Measurements from ENCODE around the gene KCNK5.

The KCNK5 gene

DNA sequence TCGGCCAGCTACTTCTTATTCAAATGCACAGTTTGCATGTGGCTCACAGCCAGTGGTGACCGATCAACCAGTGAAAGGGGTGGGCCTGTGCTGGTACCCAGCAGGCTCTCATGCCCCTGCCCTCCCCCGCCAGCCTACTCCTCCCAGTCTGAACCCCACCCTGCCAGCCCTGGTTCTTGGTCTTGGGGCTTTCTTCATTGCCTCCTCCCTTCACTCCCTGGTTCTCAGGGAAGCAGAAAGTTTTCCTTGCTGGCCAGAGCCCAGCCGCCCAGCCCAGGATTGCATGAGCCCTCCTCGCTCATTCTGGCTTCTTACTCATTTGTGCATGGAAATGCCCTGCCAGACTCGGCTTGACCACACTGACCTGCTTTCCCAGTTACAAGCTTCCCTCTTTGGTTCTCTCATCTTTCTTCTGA, 44.1 kb upstream of the KCNK5 start:
- TF ChIP-seq CTCF (conservative IDR thresholded peaks at IDR 0.05; ENCODE audit: low read depth, low read length), result no peak
- H3K36me3 ChIP-seq (ENCODE audit: insufficient read depth), result no peaks in the 10 kb centered on the region
- no peaks in the 10 kb centered on the region for H3K79me2 ChIP-seq (ENCODE audit: insufficient read depth, low read depth)
- no peak overlapping the region for H2AFZ ChIP-seq (ENCODE audit: low read depth)
- no peak overlapping the region for H3K4me3 ChIP-seq (IDR thresholded peaks at IDR 0.05; ENCODE audit: insufficient read depth, low read depth, low read length)
- H4K20me1 ChIP-seq (ENCODE audit: insufficient read depth), result no peaks in the 10 kb centered on the region
- H3K9ac ChIP-seq, result no peak overlapping the region
- no peaks in the 10 kb centered on the region for H3K27me3 ChIP-seq (ENCODE audit: insufficient read depth, low read depth)
- no peak overlapping the region for H3K4me2 ChIP-seq
- H3K27ac ChIP-seq, result no peak overlapping the region
- no peaks in the 10 kb centered on the region for H3K4me1 ChIP-seq (ENCODE audit: low read depth, poor library complexity, severe bottlenecking)

- Histone ChIP-seq H3K4me1 (ENCODE audit: low read depth, poor library complexity, severe bottlenecking) (no peaks in the 10 kb centered on the region), H3K27ac (no peak overlapping the region), H3K4me3 (IDR thresholded peaks at IDR 0.05; ENCODE audit: insufficient read depth, low read depth, low read length) (no peak overlapping the region), H3K9ac (no peak overlapping the region), H2AFZ (ENCODE audit: low read depth) (no peak overlapping the region), H4K20me1 (ENCODE audit: insufficient read depth) (no peaks in the 10 kb centered on the region), H3K27me3 (ENCODE audit: insufficient read depth, low read depth) (no peaks in the 10 kb centered on the region), H3K79me2 (ENCODE audit: insufficient read depth, low read depth) (no peaks in the 10 kb centered on the region), H3K4me2 (no peak overlapping the region), H3K36me3 (ENCODE audit: insufficient read depth) (no peaks in the 10 kb centered on the region)
- TF ChIP-seq CTCF (conservative IDR thresholded peaks at IDR 0.05; ENCODE audit: low read depth, low read length), result no peak
Measured at GRCh38 chr6:39269961-39270360, 40.7 kb upstream of the KCNK5 start.

DNA sequence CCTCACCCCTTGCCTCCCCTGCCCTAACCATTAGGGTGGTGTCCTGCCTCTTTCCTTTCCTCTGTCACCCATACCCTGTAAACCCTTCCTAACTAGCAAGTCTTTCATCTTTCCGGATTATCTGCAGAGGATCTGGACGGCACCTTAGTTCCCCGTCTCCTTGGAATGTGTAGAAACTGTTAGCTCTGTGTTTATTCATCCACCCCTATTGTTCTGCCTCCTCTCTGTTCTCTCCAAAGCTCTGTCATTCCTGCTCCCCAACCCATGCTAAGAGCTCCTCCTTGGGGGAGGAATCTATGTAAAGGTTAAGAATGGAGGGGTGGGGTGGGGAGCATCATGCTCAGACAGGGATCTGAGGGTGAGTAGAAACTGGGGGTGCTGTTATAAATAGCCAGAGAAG, 39.4 kb upstream of the KCNK5 start:
- H2AFZ ChIP-seq (ENCODE audit: low read depth), result no peak overlapping the region
- H3K36me3 ChIP-seq (ENCODE audit: insufficient read depth), result no peaks in the 10 kb centered on the region
- no peak overlapping the region for H3K9ac ChIP-seq
- H4K20me1 ChIP-seq (ENCODE audit: insufficient read depth), result no peaks in the 10 kb centered on the region
- H3K4me2 ChIP-seq, result no peak overlapping the region
- no peak overlapping the region for H3K4me3 ChIP-seq (IDR thresholded peaks at IDR 0.05; ENCODE audit: insufficient read depth, low read depth, low read length)
- H3K4me1 ChIP-seq (ENCODE audit: low read depth, poor library complexity, severe bottlenecking), result peaks cover 3% of the 10 kb centered on the region
- no peak overlapping the region for H3K27ac ChIP-seq
- no peaks in the 10 kb centered on the region for H3K79me2 ChIP-seq (ENCODE audit: insufficient read depth, low read depth)
- H3K27me3 ChIP-seq (ENCODE audit: insufficient read depth, low read depth), result no peaks in the 10 kb centered on the region
- TF ChIP-seq CTCF (conservative IDR thresholded peaks at IDR 0.05; ENCODE audit: low read depth, low read length), result no peak

- Histone ChIP-seq H3K79me2 (ENCODE audit: insufficient read depth, low read depth) (no peaks in the 10 kb centered on the region), H3K4me3 (IDR thresholded peaks at IDR 0.05; ENCODE audit: insufficient read depth, low read depth, low read length) (no peak overlapping the region), H3K4me1 (ENCODE audit: low read depth, poor library complexity, severe bottlenecking) (peaks cover 8% of the 10 kb centered on the region), H3K27me3 (ENCODE audit: insufficient read depth, low read depth) (no peaks in the 10 kb centered on the region), H3K27ac (no peak overlapping the region), H3K4me2 (no peak overlapping the region), H4K20me1 (ENCODE audit: insufficient read depth) (no peaks in the 10 kb centered on the region), H3K9ac (no peak overlapping the region), H3K36me3 (ENCODE audit: insufficient read depth) (no peaks in the 10 kb centered on the region), H2AFZ (ENCODE audit: low read depth) (no peak overlapping the region)
- TF ChIP-seq CTCF (conservative IDR thresholded peaks at IDR 0.05; ENCODE audit: low read depth, low read length), result no peak
Measured at GRCh38 chr6:39268171-39268570, 38.9 kb upstream of the KCNK5 start.

All from KMS-11 (cell line).